Activated CD8-positive, alpha-beta memory T cell treated with anti-CD3 and anti-CD28 coated beads, Interleukin-2, amount 50 U/mL, for 1 hour (primary cell): ENCODE data around the gene TSEN54.
A peak's percentile ranks its signal among the peaks of the same experiment; 100 is the strongest.
"Not testable (repeated sequence)": the region's sequence is repeated elsewhere in the genome, so short reads cannot be mapped to it uniquely, and the experiment has no call there.

Source experiments
- DNase-seq: peaks from one replicate; pipeline ENCODE4 v3.0.0-alpha.2; 2020; ENCODE audit errors: extremely low read depth

The TSEN54 gene

GRCh38 chr17:75516255-75516618 is at the start of gene TSEN54:
TSS of gene TSEN54 (plus strand) at chr17:75516528. CDS start at chr17:75516561, 33 bp downstream.
- peak; percentile 77 for DNase-seq

- DNase-seq, result no peak
Measured at GRCh38 chr17:75468291-75468754, 48.0 kb upstream of the TSEN54 start.

DNA sequence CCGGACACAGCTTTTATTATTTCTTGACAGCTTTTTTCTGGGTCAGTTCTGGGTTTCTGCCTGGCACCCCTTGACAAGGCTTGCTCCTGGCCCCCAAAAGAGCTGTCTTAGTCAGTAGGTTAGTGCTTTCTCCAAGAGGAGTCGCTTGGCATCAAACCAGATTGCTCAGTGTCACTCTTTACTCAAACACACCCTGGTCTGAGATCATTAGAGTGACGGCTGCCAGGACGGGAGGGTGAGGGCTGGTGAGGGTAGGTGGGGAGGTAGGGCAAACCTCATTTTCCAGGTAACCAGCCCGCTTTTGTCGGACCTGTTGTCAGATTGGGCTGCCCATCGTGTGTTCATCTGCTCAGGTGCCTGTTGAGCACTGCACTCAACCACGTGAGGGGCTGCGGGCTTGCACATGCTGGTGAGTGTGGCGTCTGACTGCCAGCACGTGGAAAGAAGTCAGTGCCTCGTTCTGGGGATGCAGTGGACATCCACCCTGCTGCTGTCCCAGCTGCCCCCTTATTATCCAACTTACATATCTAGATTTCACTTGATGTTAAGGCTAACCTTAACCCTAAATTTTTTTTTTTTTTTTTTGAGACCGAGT is 47.5 kb upstream of the TSEN54 start:
- DNase-seq, result no peak

DNA sequence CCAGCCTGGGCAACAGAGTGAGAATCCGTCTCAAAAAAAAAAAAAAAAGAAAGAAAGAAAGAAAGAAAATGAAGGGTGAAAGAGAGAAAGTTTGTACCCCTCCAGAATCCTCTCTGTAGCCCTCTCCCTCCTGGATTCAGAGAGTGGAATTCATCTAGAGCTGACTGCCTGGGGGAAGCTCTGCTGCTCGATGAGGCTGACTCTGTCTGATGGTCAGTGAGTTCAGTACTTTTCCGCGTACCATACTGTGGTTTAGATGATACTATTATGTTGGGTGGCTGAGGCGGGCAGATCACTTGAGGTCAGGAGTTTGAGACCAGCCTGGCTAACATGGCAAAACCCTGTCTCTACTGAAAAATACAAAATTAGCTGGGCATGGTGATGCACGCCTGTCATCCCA is 45.1 kb upstream of the TSEN54 start:
- DNase-seq, result no peak

DNA sequence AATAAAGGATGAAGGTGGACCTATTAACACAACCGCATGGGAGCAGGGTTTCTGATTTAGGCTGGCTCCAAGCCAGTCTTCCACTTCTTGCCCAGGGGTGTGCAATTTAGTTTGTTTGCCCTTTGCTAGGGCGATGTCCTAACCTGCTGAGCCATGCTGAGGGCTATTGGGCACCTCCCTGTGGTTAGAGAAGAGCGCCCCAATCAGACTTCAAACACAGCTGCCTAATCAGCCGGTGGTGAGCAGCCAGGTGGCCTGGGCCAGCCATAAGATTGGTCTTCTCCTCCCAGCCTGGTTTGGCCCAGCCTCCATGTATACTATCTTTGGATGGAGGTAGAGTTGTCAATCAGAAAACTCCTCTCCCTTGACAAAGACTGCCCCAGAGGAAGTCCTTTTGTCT is 44.2 kb upstream of the TSEN54 start:
- no peak for DNase-seq

DNA sequence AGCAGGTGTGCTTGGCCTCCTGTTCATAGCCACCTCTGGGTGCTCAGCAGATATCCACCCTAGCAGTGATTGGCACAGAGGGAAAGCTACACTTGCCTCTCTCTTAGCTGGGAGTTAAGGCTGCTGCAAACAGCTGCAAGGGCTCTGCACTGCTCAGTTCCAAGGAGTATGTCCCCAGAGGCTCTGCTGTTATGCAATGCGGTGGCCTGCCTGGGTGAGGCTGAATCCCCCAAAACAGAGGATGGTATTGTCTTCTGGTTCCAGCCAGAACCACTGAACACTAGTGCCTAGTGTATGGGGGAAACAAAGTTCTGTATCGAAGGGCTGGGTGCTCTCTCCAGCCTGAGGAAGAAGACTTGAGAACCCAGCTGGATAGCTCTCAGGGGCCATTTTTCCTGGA is 43.1 kb upstream of the TSEN54 start:
- DNase-seq, result no peak

DNA sequence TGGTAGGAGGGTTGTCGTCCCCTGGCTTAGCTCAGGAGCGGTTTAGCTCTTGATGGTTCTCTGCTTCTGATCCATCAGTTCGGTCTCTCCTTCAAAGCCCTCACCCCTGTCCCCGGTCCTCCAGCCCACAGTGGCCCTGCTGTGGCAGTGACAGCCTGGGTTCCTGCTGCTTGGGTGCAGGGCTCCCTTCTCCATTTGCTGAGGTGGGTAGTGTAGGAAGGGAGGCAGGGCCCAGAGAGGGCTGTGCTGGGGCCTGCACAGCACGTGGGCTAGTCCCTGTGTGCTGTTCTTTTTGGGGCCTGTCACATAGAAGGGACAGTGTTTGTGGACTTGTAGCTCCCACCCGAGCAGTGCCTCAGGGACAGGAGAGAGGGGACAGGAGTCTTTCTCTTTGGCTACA is 41.6 kb upstream of the TSEN54 start:
- DNase-seq, result no peak

- no peak for DNase-seq
Measured at GRCh38 chr17:75475144-75475835, 41.0 kb upstream of the TSEN54 start.

- no peak for DNase-seq
Measured at GRCh38 chr17:75475851-75476250, 40.5 kb upstream of the TSEN54 start.

GRCh38 chr17:75476271-75476671 is 40.1 kb upstream of the TSEN54 start:
- no peak for DNase-seq

DNA sequence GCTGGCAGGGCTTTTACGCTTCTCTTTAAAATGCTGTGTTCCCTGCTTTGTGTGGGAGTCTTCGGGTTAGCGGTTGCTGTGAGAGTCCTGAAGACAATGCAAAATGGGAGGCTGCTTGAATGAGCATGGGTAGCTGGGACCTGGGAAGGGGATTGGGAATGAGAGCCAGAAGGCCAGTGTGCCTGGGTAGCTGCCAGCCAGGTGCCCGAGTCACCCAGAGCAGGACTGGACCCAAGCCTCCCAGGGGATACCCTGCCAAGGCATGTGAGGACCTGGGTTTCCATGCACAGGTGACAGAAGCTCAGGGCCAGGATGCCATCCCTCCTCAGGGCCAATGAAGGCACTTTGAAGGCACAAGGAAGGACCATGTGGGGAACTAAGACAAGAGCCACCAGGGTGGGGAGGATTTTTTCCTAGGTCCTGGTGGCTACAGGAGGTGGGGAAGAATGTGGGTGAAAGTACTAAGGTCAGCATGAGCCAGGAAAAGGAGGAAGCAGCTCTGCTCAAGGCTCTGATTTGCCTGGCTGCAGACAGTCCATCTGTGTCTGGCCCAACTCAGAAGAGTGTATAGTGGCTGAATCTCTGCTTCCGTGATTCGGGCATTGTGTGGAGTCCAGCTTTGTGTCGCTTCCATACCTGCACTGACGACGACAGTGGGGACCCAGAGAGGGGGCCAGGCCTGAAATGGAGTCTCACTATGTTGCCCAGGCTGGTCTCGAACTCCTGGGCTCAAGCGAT is 39.4 kb upstream of the TSEN54 start:
- no peak for DNase-seq

- not testable (repeated sequence) for DNase-seq
Measured at GRCh38 chr17:75477490-75477862, 38.9 kb upstream of the TSEN54 start.

DNA sequence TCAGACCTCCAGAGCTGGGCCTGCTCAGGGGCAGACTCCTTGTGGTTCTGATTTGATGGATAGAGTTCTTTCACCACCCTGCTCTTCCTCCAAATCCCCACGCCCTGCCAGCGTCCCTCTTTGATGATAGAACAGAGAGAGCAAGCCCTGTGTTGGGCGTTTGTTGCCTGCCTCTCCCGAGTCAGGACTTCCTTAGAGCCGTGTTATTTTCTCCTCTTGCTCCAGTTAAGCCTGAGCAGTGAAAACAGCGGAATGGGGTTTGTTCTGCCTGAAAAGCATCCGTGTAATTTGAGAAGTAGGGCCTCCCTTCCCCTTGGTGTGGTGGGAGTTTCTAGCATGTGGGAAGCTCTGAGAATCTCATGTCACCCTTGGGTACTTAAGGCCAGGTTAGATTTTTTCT is 37.8 kb upstream of the TSEN54 start:
- DNase-seq, result no peak

- no peak for DNase-seq
Measured at GRCh38 chr17:75480281-75480680, 36.0 kb upstream of the TSEN54 start.

GRCh38 chr17:75481194-75482068 is 34.9 kb upstream of the TSEN54 start:
- DNase-seq, result no peak

GRCh38 chr17:75482098-75482942 is 34.0 kb upstream of the TSEN54 start:
- no peak for DNase-seq

GRCh38 chr17:75485688-75486087 is 30.6 kb upstream of the TSEN54 start:
- DNase-seq, result no peak

GRCh38 chr17:75486151-75486550 is 30.2 kb upstream of the TSEN54 start:
- no peak for DNase-seq

- DNase-seq, result no peak
Measured at GRCh38 chr17:75486951-75487350, 29.4 kb upstream of the TSEN54 start.

- DNase-seq, result no peak
Measured at GRCh38 chr17:75487351-75488070, 28.8 kb upstream of the TSEN54 start.
